GM13976 (cell line): ENCODE measurements around the gene PER1.

Experiments used
- DNase-seq: peaks from one replicate; pipeline ENCODE4 v3.0.0; 2012; ENCODE audit warnings: low spot score
- in situ Hi-C: fragments of 300-500 bp; cut with MboI; formaldehyde crosslinking; loops from one replicate; pipeline ENCODE4 v1.12.0; 2022; ENCODE audit warnings: low sequenced_read_pairs, mixed read lengths, inconsistent platforms; ENCODE audit not compliant: unreplicated experiment
- TF ChIP-seq, protein P1 (sequence below): IDR thresholded peaks from 2 replicates; pipeline ENCODE4 v1.5.1; 2012; ENCODE audit warnings: borderline replicate concordance, mild to moderate bottlenecking; ENCODE audit not compliant: insufficient read depth; ENCODE audit errors: extremely low read depth, missing control alignments, control extremely low read depth

PER1 gene

GRCh38 chr17:8166731-8167130 lies 14.5 kb upstream of the PER1 start:
- in situ Hi-C loops, result no loop called here
- TF ChIP-seq, protein P1, sequence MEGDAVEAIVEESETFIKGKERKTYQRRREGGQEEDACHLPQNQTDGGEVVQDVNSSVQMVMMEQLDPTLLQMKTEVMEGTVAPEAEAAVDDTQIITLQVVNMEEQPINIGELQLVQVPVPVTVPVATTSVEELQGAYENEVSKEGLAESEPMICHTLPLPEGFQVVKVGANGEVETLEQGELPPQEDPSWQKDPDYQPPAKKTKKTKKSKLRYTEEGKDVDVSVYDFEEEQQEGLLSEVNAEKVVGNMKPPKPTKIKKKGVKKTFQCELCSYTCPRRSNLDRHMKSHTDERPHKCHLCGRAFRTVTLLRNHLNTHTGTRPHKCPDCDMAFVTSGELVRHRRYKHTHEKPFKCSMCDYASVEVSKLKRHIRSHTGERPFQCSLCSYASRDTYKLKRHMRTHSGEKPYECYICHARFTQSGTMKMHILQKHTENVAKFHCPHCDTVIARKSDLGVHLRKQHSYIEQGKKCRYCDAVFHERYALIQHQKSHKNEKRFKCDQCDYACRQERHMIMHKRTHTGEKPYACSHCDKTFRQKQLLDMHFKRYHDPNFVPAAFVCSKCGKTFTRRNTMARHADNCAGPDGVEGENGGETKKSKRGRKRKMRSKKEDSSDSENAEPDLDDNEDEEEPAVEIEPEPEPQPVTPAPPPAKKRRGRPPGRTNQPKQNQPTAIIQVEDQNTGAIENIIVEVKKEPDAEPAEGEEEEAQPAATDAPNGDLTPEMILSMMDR, result no peak

GRCh38 chr17:8164815-8165131 lies 12.6 kb upstream of the PER1 start:
- DNase-seq, result no peak
- in situ Hi-C loops, result no loop called here
- TF ChIP-seq, protein P1, result no peak

More at GRCh38 chr17:8166731-8167130, 14.5 kb upstream of the PER1 start:
- DNase-seq, result no peak

DNA sequence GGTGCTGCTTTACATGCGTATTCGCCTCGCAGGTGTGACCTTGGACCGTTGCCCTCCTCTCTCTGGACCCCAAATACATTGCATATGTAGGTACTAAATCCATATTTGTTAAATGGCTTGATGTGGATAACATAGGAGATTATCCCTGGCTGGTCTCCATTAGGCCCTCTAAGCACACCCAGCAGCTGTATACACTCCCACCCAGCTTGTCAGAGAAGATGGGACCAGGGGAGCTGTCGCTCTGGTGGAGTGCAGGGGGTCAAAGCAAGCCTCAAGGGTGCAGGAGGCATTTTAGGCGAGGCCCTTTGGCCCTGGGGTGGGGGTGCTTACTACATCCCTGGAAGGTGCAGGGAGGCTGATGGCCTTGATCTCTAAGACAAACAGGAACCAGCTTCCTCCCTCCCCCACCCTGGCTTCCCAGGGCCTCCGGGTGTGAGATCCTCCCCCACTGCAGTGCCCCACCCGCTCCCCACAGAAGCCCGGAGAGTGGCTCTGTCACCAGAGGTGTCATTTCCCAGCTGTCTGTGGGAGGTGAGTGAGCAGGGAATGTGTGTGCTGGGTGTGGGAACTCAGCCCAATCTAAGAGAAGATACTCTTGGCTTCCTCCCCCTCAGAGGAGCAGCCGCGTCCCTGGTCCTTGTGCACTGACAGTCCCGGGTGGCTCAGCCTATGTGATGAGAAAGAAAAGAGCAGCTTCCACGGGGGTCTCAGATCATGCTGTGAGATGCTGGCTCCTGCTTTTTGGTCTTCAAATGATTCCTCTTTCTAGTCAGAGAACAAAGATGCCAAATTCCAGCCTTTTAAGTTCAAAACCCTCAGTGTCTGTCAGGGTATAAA lies 12.0 kb upstream of the PER1 start:
- TF ChIP-seq, protein P1, result no peak
- in situ Hi-C loops, result no loop called here
- DNase-seq, result no peak

DNA sequence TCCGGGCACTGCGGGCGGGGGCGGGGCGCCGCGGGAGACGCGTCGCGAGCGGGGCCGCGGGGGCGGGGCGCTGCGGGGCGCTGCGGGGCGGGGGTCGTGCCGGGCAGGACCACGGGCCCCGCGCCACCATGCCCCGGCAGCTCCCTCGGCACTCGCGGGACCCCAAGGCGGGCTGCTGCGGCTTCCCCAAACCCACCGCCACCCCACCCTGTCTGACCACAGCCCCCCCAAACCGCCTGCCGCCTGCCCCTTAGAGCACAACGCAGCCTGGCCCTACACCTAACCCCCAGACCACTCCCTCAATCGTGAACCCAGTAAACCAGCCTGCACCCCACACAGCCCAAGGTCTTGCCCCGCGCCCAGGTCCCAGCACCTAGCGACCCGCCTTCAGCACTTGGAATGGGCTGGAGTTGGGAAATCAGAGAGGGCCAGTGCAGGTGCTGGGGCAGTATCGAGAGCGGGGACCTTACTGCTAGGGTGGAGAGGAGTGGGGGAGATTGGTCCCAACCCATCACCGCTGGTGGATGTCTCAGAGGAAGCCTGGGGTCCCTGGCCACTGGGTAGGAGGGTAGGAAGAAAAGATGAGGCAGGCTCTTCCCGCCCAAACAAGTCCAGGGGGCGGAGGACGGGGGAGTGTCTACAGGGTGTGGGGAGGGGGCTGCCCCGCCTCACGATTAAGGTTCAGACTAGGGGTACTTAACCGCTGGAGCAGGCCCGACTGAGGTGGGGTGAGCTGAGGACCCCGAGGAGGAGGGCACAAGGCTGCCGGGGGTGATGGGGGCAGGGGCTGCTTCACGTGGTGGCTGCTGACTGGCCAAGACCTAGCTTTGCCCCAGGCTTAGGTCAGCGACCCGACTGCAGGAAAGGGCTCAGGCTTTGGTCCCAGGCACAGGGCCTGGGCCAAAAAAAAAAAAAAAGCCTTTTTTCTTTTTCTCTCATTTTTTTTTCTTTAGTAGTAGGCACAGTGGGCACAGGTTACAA lies 11.1 kb upstream of the PER1 start:
- TF ChIP-seq, protein P1, result no peak
- in situ Hi-C loops, result no loop called here
- DNase-seq, result no peak

- DNase-seq, result peak; percentile 86
- TF ChIP-seq, protein P1, result no peak
- in situ Hi-C loops, result no loop called here
Observed at GRCh38 chr17:8162233-8162996, 10.2 kb upstream of the PER1 start, which contains the start of gene VAMP2. TSS of gene VAMP2 (minus strand) at chr17:8162948. CDS start at chr17:8162879, 69 bp downstream.

DNA sequence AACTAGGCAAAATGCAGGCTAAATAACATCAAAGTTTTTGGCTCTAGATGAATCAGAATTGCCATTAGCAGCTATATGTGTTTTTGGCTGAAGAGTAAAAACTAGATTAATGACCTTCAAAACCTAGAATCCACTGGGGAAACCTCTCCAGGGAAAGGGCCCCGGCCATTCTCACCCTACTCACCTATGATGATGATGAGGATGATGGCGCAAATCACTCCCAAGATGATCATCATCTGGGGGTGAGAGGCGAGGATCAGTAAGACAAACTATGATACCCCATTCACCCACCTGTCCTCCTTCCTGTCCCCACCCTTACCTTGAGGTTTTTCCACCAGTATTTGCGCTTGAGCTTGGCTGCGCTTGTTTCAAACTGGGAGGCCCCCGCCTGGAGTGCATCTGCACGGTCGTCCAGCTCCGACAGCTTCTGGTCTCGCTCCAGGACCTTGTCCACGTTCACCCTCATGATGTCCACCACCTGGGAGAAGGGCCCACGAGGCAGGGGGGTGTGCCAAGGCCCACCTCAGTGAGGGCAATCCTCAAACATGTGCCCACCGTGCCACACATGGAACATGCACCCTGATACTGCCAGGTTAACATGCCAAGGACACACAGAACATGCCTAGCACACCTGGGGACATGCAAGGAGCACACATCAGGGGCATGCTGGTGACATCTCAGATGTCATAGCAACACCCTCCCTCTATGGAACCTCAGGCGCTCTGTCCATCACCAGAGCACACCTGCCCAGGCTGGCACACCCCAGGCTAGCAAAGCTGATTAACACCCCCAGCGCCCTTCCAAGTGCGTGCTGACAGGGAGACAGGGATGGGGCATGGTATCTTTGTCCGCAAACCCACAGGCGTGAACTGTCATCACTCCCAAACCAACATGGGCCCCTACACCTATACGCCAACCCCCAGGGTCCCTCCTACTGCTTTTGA lies 9.4 kb upstream of the PER1 start:
- in situ Hi-C loops, result no loop called here
- DNase-seq, result no peak
- TF ChIP-seq, protein P1, result no peak
